Type B pancreatic cell (in vitro differentiated cells): ENCODE measurements around the gene KANSL1L. TPM values are rescaled to one million over a fixed set of nuclear protein-coding genes. Genes with fewer than 3 reads are reported as not detected.
"Not testable (repeated sequence)": the region's sequence is repeated elsewhere in the genome, so short reads cannot be mapped to it uniquely, and the experiment has no call there.

Source experiments
- DNase-seq: peaks from one replicate; pipeline ENCODE4 v3.0.0; 2021; ENCODE audit warnings: mixed read lengths; ENCODE audit not compliant: unreplicated experiment; ENCODE audit errors: extremely low spot score
- H3K27ac Mint-ChIP-seq: 2 replicates; pipeline ENCODE4 v1.8.0; 2021; ENCODE audit warnings: mild to moderate bottlenecking, mixed read lengths
- H3K27me3 Mint-ChIP-seq: 2 replicates; pipeline ENCODE4 v1.8.0; 2021; ENCODE audit warnings: mixed read lengths
- H3K36me3 Mint-ChIP-seq: 2 replicates; pipeline ENCODE4 v1.8.0; 2021; ENCODE audit warnings: mixed read lengths
- H3K4me1 Mint-ChIP-seq: one replicate; pipeline ENCODE4 v1.8.0; 2021; ENCODE audit warnings: mixed read lengths; ENCODE audit not compliant: unreplicated experiment
- H3K4me3 Mint-ChIP-seq: 2 replicates; pipeline ENCODE4 v1.8.0; 2021; ENCODE audit warnings: mild to moderate bottlenecking, mixed read lengths
- H3K9me3 Mint-ChIP-seq: 2 replicates; pipeline ENCODE4 v1.8.0; 2021; ENCODE audit warnings: mixed read lengths
- CTCF ChIP-seq: fragments of 200-600 bp; sonication (generic); conservative IDR thresholded peaks from 2 replicates; pipeline ENCODE4 v1.5.0; 2021; ENCODE audit warnings: antibody characterized with exemption, mild to moderate bottlenecking
- total RNA-seq: library from RNA; stranded (reverse); gene quantifications from 2 replicates; pipeline ENCODE4 v1.2.1, GENCODE V29; 2021; ENCODE audit warnings: low replicate concordance

Gene KANSL1L
- total RNA-seq, 1 donor from 2014 or later, result 17.2 TPM

- Mint-ChIP-seq H3K36me3 (peaks cover 6% of the 10 kb centered on the region), H3K27ac (no peak overlapping the region), H3K4me1 (peaks cover 9% of the 10 kb centered on the region), H3K9me3 (peaks cover 21% of the 10 kb centered on the region), H3K4me3 (no peak overlapping the region), H3K27me3 (no peaks in the 10 kb centered on the region)
- no peak for DNase-seq
- no peak for TF ChIP-seq CTCF
These were observed 9.3 kb upstream of the KANSL1L start for GRCh38 chr2:210180477-210180876.

DNA sequence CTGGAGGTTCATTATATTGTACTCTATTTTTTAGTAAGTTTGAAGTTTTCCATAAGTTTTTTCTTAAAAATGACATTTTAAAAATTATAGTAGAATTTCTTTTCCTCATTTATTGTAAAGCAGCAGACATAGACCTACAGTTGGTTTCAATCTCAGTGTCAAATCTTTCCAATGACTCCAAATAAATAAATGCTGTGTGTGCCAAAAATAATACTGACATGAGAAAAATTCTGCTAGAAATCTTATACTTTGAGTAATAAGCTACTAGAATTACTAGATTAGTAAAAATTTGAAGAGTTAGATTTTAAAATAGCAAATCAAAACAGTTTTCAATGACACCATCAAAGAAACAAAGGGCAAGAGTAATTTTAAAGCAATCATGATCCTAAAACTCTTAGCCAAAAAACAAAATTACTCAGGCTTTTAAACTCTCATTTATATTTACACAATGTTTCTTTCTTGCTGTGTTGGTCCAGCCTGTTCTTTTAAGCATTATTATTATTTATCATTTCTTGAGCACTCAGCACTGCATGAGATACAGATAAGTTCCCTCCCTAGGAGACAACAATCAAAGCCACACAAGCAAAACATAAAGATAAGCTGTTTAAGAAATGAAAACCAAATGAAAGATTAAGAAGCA is 8.3 kb upstream of the KANSL1L start:
- TF ChIP-seq CTCF, result no peak
- Mint-ChIP-seq H3K27me3 (no peaks in the 10 kb centered on the region), H3K36me3 (peaks cover 6% of the 10 kb centered on the region), H3K4me3 (no peak overlapping the region), H3K4me1 (peaks cover 9% of the 10 kb centered on the region), H3K27ac (no peak overlapping the region), H3K9me3 (peaks cover 14% of the 10 kb centered on the region)
- DNase-seq, result no peak

GRCh38 chr2:210177769-210178168 is 6.6 kb upstream of the KANSL1L start:
- peaks cover 9% of the 10 kb centered on the region for H3K4me1 Mint-ChIP-seq
- H3K36me3 Mint-ChIP-seq, result no peaks in the 10 kb centered on the region
- peaks cover 5% of the 10 kb centered on the region for H3K9me3 Mint-ChIP-seq
- no peaks in the 10 kb centered on the region for H3K27me3 Mint-ChIP-seq
- no peak overlapping the region for H3K4me3 Mint-ChIP-seq
- DNase-seq, result no peak
- H3K27ac Mint-ChIP-seq, result no peak overlapping the region
- TF ChIP-seq CTCF, result no peak

DNA sequence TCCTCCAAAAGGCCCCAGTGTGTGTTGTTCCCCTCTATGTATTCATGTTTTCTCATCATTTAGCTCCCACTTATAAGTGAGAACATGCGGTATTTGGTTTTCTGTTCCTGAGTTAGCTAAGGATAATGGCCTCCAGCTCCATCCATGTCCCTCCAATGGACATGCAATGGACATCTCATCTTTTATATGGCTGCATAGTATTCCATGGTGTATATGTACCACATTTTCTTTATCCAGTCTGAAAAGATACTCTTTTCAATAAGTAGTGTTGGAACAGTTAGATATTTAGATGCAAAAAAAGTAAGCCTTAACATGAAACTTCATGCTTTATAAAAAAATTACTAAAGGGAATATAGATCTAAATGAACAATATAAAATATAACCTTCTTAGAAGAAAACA is 5.9 kb upstream of the KANSL1L start:
- not testable (repeated sequence) for H3K9me3 Mint-ChIP-seq, DNase-seq, H3K4me3 Mint-ChIP-seq, H3K27me3 Mint-ChIP-seq, H3K36me3 Mint-ChIP-seq, H3K27ac Mint-ChIP-seq
- H3K4me1 Mint-ChIP-seq, result peaks cover 11% of the 10 kb centered on the region

DNA sequence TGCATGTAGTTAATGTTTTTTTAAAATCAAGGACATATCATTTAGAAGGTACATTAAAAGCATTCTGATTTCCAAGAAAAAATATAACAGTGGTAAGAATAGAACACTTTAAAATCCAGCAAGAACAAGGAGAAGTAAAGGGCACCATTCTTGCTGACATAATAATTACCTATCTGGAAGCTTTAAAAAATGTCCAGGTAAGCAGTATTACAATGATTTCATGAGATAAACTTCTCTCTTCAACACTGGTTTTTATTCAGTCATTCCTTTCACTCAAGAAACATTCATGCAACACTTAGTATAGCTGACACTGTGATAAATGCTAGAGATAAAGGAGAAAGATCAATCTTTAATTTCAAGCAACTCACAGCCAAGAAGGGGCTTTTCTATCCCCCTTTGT is 2.9 kb upstream of the KANSL1L start:
- no peak overlapping the region for H3K27ac Mint-ChIP-seq
- no peak overlapping the region for H3K4me3 Mint-ChIP-seq
- H3K9me3 Mint-ChIP-seq, result no peaks in the 10 kb centered on the region
- peaks cover 5% of the 10 kb centered on the region for H3K4me1 Mint-ChIP-seq
- no peaks in the 10 kb centered on the region for H3K27me3 Mint-ChIP-seq
- H3K36me3 Mint-ChIP-seq, result no peaks in the 10 kb centered on the region
- no peak for TF ChIP-seq CTCF
- DNase-seq, result no peak

- TF ChIP-seq CTCF, result no peak
- Mint-ChIP-seq H3K4me3 (peak overlapping the region; percentile 88), H3K4me1 (peaks cover 12% of the 10 kb centered on the region), H3K36me3 (no peaks in the 10 kb centered on the region), H3K27ac (peak overlapping the region; percentile 94), H3K27me3 (no peaks in the 10 kb centered on the region), H3K9me3 (no peaks in the 10 kb centered on the region)
- DNase-seq, result no peak
These were observed 988 bp upstream of the KANSL1L start for GRCh38 chr2:210172219-210172575.
